ENCODE results near the gene SLC3A2. TPM values are rescaled to one million over a fixed set of nuclear protein-coding genes. Genes with fewer than 3 reads are reported as not detected.

Gene SLC3A2
- total RNA-seq, 1 experiment from 2014 or later = 290 TPM

Other genes with a start within 250 kb of the SLC3A2 start
- 387 TPM in 2 replicates for gene GANAB, start 234.3 kb upstream of the SLC3A2 start, total RNA-seq (2021)
- 40.0 and 41.6 TPM in 2 replicates for gene INTS5, start 227.6 kb upstream of the SLC3A2 start, total RNA-seq (2021)
- gene C11orf98, start 215.7 kb upstream of the SLC3A2 start, total RNA-seq (2021) = 139 and 150 TPM in 2 replicates
- gene CSKMT, start 215.6 kb upstream of the SLC3A2 start, total RNA-seq (2021) = 49.2 and 51.5 TPM in 2 replicates
- 11.1 and 12.3 TPM in 2 replicates for gene UQCC3, start 209.2 kb upstream of the SLC3A2 start, total RNA-seq (2021)
- gene LBHD1, start 208.6 kb upstream of the SLC3A2 start, total RNA-seq (2021) = 9.1 and 10.4 TPM in 2 replicates
- 110 and 118 TPM in 2 replicates for gene UBXN1, start 201.8 kb upstream of the SLC3A2 start, total RNA-seq (2021)
- gene LRRN4CL, start 191.4 kb upstream of the SLC3A2 start, total RNA-seq (2021) = 0.59 and 0.79 TPM in 2 replicates
- gene BSCL2, start 173.5 kb upstream of the SLC3A2 start, total RNA-seq (2021) = 68.4 and 77.4 TPM in 2 replicates
- gene GNG3, start 173.2 kb upstream of the SLC3A2 start, total RNA-seq (2021) = 3.2 and 3.4 TPM in 2 replicates
- gene HNRNPUL2, start 153.4 kb upstream of the SLC3A2 start, total RNA-seq (2021) = 40.6 and 43.5 TPM in 2 replicates
- 31.6 and 33.4 TPM in 2 replicates for gene TTC9C, start 152.4 kb upstream of the SLC3A2 start, total RNA-seq (2021)
- gene ZBTB3, start 126.7 kb upstream of the SLC3A2 start, total RNA-seq (2021) = 39.7 and 43.4 TPM in 2 replicates
- 126 and 129 TPM in 2 replicates for gene POLR2G, start 119.3 kb upstream of the SLC3A2 start, total RNA-seq (2021)
- 37.7 and 44.2 TPM in 2 replicates for gene TAF6L, start 109.5 kb upstream of the SLC3A2 start, total RNA-seq (2021)
- gene TMEM179B, start 93.5 kb upstream of the SLC3A2 start, total RNA-seq (2021) = 25.0 and 25.5 TPM in 2 replicates
- 21.7 and 22.2 TPM in 2 replicates for gene TMEM223, start 88.9 kb upstream of the SLC3A2 start, total RNA-seq (2021)
- 65.5 and 69.0 TPM in 2 replicates for gene NXF1, start 75.5 kb upstream of the SLC3A2 start, total RNA-seq (2021)
- 33.5 and 34.7 TPM in 2 replicates for gene STX5, start 48.8 kb upstream of the SLC3A2 start, total RNA-seq (2021)
- gene TEX54, start 48.1 kb upstream of the SLC3A2 start, total RNA-seq (2021) = 0.53 and 1.2 TPM in 2 replicates
- 121 and 124 TPM in 2 replicates for gene WDR74, start 41.3 kb upstream of the SLC3A2 start, total RNA-seq (2021)
- not detected in 2 replicates for gene CHRM1, start 40.5 kb downstream of the SLC3A2 start, total RNA-seq (2021)
- not detected in 2 replicates for gene SLC22A6, start 104.1 kb downstream of the SLC3A2 start, total RNA-seq (2021)
- not detected in 2 replicates for gene SLC22A8, start 134.9 kb downstream of the SLC3A2 start, total RNA-seq (2021)

Data from H9 (cell line).